Measurements from ENCODE around the gene GNAI2. TPM values are rescaled to one million over a fixed set of nuclear protein-coding genes. Genes with fewer than 3 reads are reported as not detected.
"Not testable (repeated sequence)": the region's sequence is repeated elsewhere in the genome, so short reads cannot be mapped to it uniquely, and the experiment has no call there.

GNAI2 gene
- total and polyA plus RNA-seq, 2 experiments from 2014 or later = 179 to 255 TPM

GRCh38 chr3:50275996-50276761 lies 40.2 kb downstream of the GNAI2 start:
- no peak for TF ChIP-seq CTCF (IDR thresholded peaks at IDR 0.05; ENCODE audit: low read depth, low read length)
- no peaks in the 10 kb centered on the region for H3K9me3 ChIP-seq (ENCODE audit: low read depth)
- peaks cover 35% of the 10 kb centered on the region for H3K27me3 ChIP-seq
- no peaks in the 10 kb centered on the region for H3K36me3 ChIP-seq
- no peak for DNase-seq (ENCODE audit: low read depth in 1 of 2, low spot score in 1 of 2)
- no peak overlapping the region for H3K4me3 ChIP-seq
- peaks cover 14% of the 10 kb centered on the region for H3K4me1 ChIP-seq (ENCODE audit: low read depth)
- no peak overlapping the region for H3K27ac ChIP-seq

- TF ChIP-seq CTCF (IDR thresholded peaks at IDR 0.05; ENCODE audit: low read depth, low read length) = no peak
- DNase-seq (ENCODE audit: low read depth in 1 of 2, low spot score in 1 of 2) = no peak
- H3K27me3 ChIP-seq = peaks cover 35% of the 10 kb centered on the region
- peaks cover 14% of the 10 kb centered on the region for H3K4me1 ChIP-seq (ENCODE audit: low read depth)
- H3K9me3 ChIP-seq (ENCODE audit: low read depth) = no peaks in the 10 kb centered on the region
- no peak overlapping the region for H3K27ac ChIP-seq
- no peak overlapping the region for H3K4me3 ChIP-seq
- H3K36me3 ChIP-seq = no peaks in the 10 kb centered on the region
These were observed 40.7 kb downstream of the GNAI2 start for GRCh38 chr3:50276762-50277101.

DNA sequence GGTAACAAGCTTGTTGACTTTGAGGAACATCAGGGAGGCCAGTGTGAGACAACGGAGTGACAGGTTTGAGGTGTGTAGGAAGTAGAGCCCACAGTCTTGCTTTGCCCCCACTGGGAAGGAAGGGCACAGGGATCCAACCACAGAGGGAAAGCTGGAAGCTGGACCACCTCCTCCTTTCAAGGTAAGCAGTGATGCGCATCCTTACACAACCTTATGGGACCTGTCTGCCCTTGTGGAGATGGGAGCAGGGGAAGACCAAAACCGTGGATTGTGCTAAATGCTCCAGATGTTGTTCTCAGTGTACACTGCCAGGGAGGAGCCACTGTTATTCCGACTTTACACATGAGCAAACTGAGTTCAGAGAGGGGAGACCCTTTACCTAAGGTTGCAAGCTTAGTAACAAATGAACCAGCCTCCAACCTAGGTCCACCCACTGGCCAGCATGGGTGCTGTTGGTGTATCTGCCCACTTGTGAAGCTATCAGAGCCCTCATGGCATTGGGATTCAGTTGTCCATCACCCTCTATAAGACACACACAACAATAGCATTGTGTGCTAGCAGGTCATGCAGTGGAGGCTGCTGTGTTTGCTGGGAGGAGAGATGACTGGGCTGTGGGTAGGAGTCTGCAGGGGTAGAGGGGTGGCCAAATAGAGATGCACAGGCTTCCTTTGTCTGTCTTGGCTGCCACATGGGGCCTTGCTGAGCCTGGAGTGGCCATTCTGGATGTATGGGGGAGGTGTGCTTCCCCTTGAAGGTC lies 42.3 kb downstream of the GNAI2 start:
- no peaks in the 10 kb centered on the region for H3K9me3 ChIP-seq (ENCODE audit: low read depth)
- no peak for TF ChIP-seq CTCF (IDR thresholded peaks at IDR 0.05; ENCODE audit: low read depth, low read length)
- H3K4me3 ChIP-seq = no peak overlapping the region
- peak overlapping the region; percentile 76 for H3K27ac ChIP-seq
- H3K27me3 ChIP-seq = peaks cover 32% of the 10 kb centered on the region
- H3K36me3 ChIP-seq = no peaks in the 10 kb centered on the region
- DNase-seq (ENCODE audit: low read depth in 1 of 2, low spot score in 1 of 2) = no peak
- H3K4me1 ChIP-seq (ENCODE audit: low read depth) = peaks cover 14% of the 10 kb centered on the region

DNA sequence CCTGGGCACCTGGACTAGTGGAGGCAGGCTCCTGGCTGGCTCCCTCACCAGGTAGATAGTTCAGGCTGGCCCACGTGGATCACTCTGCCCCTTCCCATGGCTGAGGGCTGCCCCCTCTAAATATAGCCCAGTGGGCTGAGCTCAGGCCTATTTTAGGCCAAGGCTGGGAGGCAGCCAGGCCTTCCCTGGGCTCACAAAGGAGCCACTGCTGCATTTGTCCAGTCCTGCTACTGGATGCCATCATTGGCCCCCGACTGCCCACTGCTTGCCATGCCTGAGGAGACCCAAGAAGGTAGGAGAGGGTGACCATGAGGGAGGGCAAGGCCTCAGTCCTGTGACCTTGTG lies 42.8 kb downstream of the GNAI2 start, which contains the start of gene LSMEM2:
TSS of gene LSMEM2 (plus strand) at position 208 of the 345 bp plus-strand sequence. CDS start at position 235, 27 bp downstream.
- Histone ChIP-seq H3K36me3 (no peaks in the 10 kb centered on the region), H3K4me3 (no peak within 1 kb of the TSS), H3K27me3 (peaks cover 26% of the 10 kb centered on the region), H3K4me1 (ENCODE audit: low read depth) (peaks cover 14% of the 10 kb centered on the region), H3K9me3 (ENCODE audit: low read depth) (no peaks in the 10 kb centered on the region), H3K27ac (peak within 1 kb of the TSS; percentile 76)
- TF ChIP-seq CTCF (IDR thresholded peaks at IDR 0.05; ENCODE audit: low read depth, low read length) = no peak
- DNase-seq (ENCODE audit: low read depth in 1 of 2, low spot score in 1 of 2) = peak in 1 of 2 donors; percentile 61

DNA sequence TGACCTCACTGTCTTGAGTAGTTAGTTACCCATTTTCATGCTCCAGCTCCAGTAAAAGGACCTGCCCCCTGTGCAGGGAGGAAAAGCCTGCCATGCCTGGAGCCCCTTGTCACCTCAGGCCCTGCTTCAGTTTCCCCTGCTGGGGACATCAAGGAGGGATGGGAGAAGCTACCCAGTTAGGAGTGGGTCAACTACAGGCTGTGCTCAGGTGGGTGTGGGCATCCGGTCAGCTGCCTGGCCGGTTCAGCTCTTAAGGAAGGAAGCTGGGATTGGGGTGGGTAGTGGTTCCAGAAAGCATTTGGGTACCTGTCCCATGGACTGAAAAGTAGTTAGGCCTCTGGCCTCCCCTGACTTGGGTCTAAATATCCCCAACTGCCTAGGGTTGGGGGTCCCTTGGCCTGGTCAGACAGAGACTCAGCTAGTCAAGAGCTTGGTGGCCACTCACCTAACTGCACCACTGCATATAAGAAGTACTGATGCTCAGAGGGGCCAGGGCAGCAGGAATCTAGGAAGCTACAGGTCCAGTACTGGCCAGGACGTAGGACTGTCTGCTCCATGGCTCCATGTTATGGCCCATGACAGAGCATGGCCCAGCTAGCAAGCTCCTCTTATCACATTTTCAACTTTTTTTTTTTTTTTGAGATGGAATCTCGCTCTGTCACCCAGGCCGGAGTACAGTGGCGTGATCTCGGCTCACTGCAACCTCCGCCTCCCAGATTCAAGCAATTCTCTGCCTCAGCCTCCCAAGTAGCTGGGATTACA lies 43.4 kb downstream of the GNAI2 start:
- TF ChIP-seq CTCF (IDR thresholded peaks at IDR 0.05; ENCODE audit: low read depth, low read length) = no peak
- H3K27me3 ChIP-seq = peaks cover 22% of the 10 kb centered on the region
- peak overlapping the region; percentile 76 for H3K27ac ChIP-seq
- no peaks in the 10 kb centered on the region for H3K9me3 ChIP-seq (ENCODE audit: low read depth)
- DNase-seq (ENCODE audit: low read depth in 1 of 2, low spot score in 1 of 2) = no peak
- peaks cover 14% of the 10 kb centered on the region for H3K4me1 ChIP-seq (ENCODE audit: low read depth)
- H3K36me3 ChIP-seq = no peaks in the 10 kb centered on the region
- H3K4me3 ChIP-seq = no peak overlapping the region

GRCh38 chr3:50284121-50284520 lies 48.1 kb downstream of the GNAI2 start:
- not testable (repeated sequence) for H3K27ac ChIP-seq; H3K9me3 ChIP-seq (ENCODE audit: low read depth); H3K36me3 ChIP-seq; H3K4me1 ChIP-seq (ENCODE audit: low read depth); H3K27me3 ChIP-seq; DNase-seq (ENCODE audit: low read depth in 1 of 2, low spot score in 1 of 2); H3K4me3 ChIP-seq

Measured in cardiac muscle cell (in vitro differentiated cells and primary cell).